ENCODE results near the gene UGP2.

DNA sequence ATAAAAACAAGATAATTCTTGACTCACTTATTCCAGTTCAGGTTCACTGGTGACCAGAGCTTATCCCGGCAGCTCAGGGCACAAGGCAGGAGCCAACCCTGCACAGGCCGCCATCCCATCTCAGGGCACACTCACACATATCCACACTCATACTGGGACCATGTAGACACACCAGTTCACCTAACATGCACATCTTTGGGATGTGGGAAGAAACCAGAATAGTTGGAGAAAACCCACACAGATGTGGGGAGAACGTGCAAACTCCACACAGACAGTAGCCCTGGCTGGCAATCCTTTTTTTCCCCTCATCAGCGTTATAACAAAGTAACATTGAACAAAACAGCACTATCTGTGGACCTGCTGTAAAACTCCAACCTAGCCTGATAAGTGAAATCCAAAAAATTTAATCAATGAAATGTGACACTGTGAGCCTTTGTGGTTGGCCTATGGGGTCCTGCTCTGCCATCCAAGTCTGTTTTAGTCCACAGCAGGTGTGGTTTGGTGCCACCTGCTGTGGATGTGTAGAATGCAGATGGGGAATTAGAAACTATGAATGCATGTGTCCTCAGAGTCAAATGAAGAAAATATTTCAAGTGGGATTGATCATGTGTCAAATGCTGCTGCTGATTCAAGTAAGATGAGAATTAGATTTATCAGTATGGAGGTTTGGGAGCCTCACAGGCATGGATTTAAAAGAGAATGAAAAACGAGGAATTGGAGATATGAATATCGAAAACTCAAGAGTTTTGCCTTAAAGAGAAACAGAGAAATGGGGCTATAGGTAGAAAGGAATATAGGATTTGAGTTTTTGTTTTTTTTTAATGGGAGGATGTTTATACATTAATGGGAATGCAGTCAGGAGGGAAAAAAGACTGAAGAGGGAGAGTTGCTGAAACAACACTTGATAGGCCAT lies 47.0 kb downstream of the UGP2 start:
- TF ChIP-seq, protein P1, sequence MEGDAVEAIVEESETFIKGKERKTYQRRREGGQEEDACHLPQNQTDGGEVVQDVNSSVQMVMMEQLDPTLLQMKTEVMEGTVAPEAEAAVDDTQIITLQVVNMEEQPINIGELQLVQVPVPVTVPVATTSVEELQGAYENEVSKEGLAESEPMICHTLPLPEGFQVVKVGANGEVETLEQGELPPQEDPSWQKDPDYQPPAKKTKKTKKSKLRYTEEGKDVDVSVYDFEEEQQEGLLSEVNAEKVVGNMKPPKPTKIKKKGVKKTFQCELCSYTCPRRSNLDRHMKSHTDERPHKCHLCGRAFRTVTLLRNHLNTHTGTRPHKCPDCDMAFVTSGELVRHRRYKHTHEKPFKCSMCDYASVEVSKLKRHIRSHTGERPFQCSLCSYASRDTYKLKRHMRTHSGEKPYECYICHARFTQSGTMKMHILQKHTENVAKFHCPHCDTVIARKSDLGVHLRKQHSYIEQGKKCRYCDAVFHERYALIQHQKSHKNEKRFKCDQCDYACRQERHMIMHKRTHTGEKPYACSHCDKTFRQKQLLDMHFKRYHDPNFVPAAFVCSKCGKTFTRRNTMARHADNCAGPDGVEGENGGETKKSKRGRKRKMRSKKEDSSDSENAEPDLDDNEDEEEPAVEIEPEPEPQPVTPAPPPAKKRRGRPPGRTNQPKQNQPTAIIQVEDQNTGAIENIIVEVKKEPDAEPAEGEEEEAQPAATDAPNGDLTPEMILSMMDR (conservative IDR thresholded peaks at IDR 0.05; ENCODE audit: low read depth, low read length): peak; percentile 96
- no peak for TF ChIP-seq EZH2 (IDR thresholded peaks at IDR 0.05; ENCODE audit: low read length, unreplicated experiment)

All from PC-3 (cell line).